Naive thymus-derived CD8-positive, alpha-beta T cell (primary cell): ENCODE measurements around the gene ZNF823. TPM values are rescaled to one million over a fixed set of nuclear protein-coding genes. Genes with fewer than 3 reads are reported as not detected.

Experiments used
- ATAC-seq, 2 donors: fragments of 150-1000 bp; cut with Tn5 transposase in 1 of 2; sonication (Bioruptor Pico), chemical (Tn5 transposase) in 1 of 2; 1 replicate in 1 of 2; 2 replicates in 1 of 2; pipeline ENCODE4 v1.10.0; 2021; ENCODE audit warnings: mild to moderate bottlenecking in 2 of 2, moderate library complexity in 2 of 2
- POLR2A ChIA-PET: fragments of 350-600 bp; sonication (Branson Sonifier 250); formaldehyde crosslinking; loops from one replicate; lab custom pipeline; 2021; ENCODE audit warnings: antibody characterized with exemption; lab: Charles Lee
- DNase-seq, 10 donors: peaks; one replicate each; pipeline versions ENCODE4 v3.0.0 to v3.0.0-alpha.2; 2020 to 2022
- H3K27ac Mint-ChIP-seq, 10 donors: one replicate each; pipeline ENCODE4 v1.8.0; 2020 to 2022; ENCODE audit warnings: mild to moderate bottlenecking in 10 of 10, mixed read lengths in 10 of 10, moderate library complexity in 4 of 10, inconsistent platforms in 1 of 10
- H3K27me3 Mint-ChIP-seq, 5 donors: one replicate each; pipeline ENCODE4 v1.8.0; 2021 to 2022; ENCODE audit warnings: mixed read lengths in 5 of 5
- H3K36me3 Mint-ChIP-seq, 3 donors: one replicate each; pipeline ENCODE4 v1.8.0; 2020 to 2022; ENCODE audit warnings: mixed read lengths in 3 of 3, mild to moderate bottlenecking in 2 of 3, inconsistent platforms in 1 of 3
- H3K4me1 Mint-ChIP-seq, 4 donors: one replicate each; pipeline ENCODE4 v1.8.0; 2021 to 2022; ENCODE audit warnings: mixed read lengths in 4 of 4
- H3K4me3 Mint-ChIP-seq, 10 donors: one replicate each; pipeline ENCODE4 v1.8.0; 2020 to 2022; ENCODE audit warnings: mild to moderate bottlenecking in 10 of 10, mixed read lengths in 10 of 10, moderate library complexity in 6 of 10, inconsistent platforms in 1 of 10
- H3K9me3 Mint-ChIP-seq, 9 donors: one replicate each; pipeline ENCODE4 v1.8.0; 2020 to 2022; ENCODE audit warnings: mixed read lengths in 9 of 9, mild to moderate bottlenecking in 3 of 9, inconsistent platforms in 1 of 9, moderate library complexity in 1 of 9
- polyA plus RNA-seq, 3 donors: library from polyadenylated mRNA; unstranded; fragments of 300-500 nt; fragmentation: Illumina TruSeq; gene quantifications; one replicate each; pipeline ENCODE4 v1.2.3, GENCODE V29; 2021
- total RNA-seq, 8 experiments: library from RNA in 2 of 8; stranded (reverse) in 2 of 8; gene quantifications; one replicate each; pipeline ENCODE4 v1.2.3 and lab custom pipeline; 2021 to 2026

The ZNF823 gene
- total and polyA plus RNA-seq, 5 experiments from 2014 or later: 2.0 to 7.3 (median 3.2) TPM

DNA sequence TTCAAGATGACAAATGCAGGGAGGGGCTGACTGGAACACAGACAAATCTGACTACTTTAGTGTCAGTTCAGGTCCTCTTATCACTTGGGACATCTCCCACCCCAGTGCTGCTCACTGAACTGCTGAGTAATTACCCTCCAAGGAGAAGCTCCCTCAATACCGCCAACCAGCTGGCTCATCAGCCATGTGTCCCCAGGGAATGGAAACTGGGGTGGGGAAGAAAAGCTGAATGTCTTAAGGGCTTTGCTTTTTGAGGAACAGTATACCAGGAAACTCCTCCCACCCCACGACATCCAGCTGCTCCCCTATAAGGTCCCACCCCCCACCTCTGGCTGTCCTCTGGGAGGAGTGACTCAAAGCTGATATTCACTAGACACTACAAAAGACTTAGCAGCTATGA, 2.0 kb downstream of the ZNF823 start:
- peaks cover 10 to 33% (median 24%) of the 10 kb centered on the region in 4 donors for H3K4me1 Mint-ChIP-seq
- peak overlapping the region in 3 of 10 donors; percentile 11 to 62 (median 19) for H3K27ac Mint-ChIP-seq
- POLR2A ChIA-PET: interaction anchor here (4.3 kb wide), 1 partner anchor 29 kb away, joined by 21 read pairs; the partner anchor contains the start of gene ZNF441
- peaks cover 0 to 7% (median 6%) of the 10 kb centered on the region in 3 donors for H3K36me3 Mint-ChIP-seq
- ATAC-seq (no peak), DNase-seq (no peak)
- H3K4me3 Mint-ChIP-seq: peak overlapping the region; percentile 44 to 100 (median 93)
- H3K27me3 Mint-ChIP-seq: no peaks in the 10 kb centered on the region
- peaks cover 0 to 3% (median 0%) of the 10 kb centered on the region in 9 donors for H3K9me3 Mint-ChIP-seq

DNA sequence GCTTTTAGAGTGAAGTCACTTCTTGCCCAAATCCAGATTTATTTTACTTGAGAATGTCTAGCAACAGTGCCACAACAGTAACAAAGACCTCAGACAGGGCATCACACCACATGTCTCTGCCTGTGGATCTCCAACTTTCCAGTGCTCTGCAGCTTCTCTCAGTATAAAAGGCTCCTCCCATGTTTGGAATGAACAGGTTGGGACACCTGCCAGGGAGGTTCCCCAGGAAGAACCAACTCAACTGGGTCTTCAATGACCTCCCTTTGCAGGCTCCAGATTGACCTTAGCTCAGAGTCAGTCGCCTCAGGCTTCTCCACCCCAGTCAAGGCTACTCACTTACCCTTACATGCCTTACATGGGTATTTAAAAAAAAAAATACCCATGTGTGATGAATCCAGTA, 3.4 kb downstream of the ZNF823 start:
- H3K27me3 Mint-ChIP-seq: no peaks in the 10 kb centered on the region
- ATAC-seq: no peak

GRCh38 chr19:11729586-11729985, 9.2 kb downstream of the ZNF823 start:
- peaks cover 0 to 47% (median 8%) of the 10 kb centered on the region in 9 donors for H3K9me3 Mint-ChIP-seq
- DNase-seq: no peak
- peaks cover 0 to 4% (median 0%) of the 10 kb centered on the region in 4 donors for H3K4me1 Mint-ChIP-seq
- H3K4me3 Mint-ChIP-seq: no peak overlapping the region
- peaks cover 26 to 62% (median 56%) of the 10 kb centered on the region in 3 donors for H3K36me3 Mint-ChIP-seq
- H3K27ac Mint-ChIP-seq: no peak overlapping the region
- no peaks in the 10 kb centered on the region for H3K27me3 Mint-ChIP-seq
- no peak for ATAC-seq
- POLR2A ChIA-PET: no interaction called here

More for the DNA sequence above, 3.4 kb downstream of the ZNF823 start:
- POLR2A ChIA-PET: no interaction called here
- H3K36me3 Mint-ChIP-seq: peaks cover 5 to 16% (median 13%) of the 10 kb centered on the region in 3 donors
- peaks cover 10 to 33% (median 24%) of the 10 kb centered on the region in 4 donors for H3K4me1 Mint-ChIP-seq
- no peak overlapping the region for H3K27ac Mint-ChIP-seq
- H3K9me3 Mint-ChIP-seq: peaks cover 0 to 4% (median 0%) of the 10 kb centered on the region in 9 donors
- DNase-seq: no peak
- H3K4me3 Mint-ChIP-seq: no peak overlapping the region

DNA sequence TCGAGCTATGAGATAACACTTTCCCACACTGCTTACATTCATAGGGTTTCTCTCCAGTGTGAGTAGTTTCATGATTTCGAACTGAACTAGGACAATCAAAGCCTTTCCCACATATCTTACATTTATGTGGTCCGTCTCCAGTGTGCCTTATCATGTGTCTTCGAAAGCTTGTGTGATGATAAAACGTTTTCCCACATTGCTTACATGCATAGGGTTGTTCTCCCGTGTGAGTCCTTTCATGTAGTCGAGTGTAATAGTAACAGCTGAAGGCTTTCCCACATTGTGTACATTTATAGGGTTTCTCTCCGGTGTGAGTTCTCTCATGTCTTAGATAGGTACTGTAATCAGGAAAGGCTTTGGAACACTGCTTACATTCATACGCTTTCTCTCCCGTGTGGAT, 16.3 kb downstream of the ZNF823 start:
- Mint-ChIP-seq H3K27me3 (no peaks in the 10 kb centered on the region), H3K36me3 (peaks cover 53 to 81% (median 65%) of the 10 kb centered on the region in 3 donors), H3K4me3 (no peak overlapping the region), H3K27ac (no peak overlapping the region), H3K9me3 (peaks cover 6 to 87% (median 39%) of the 10 kb centered on the region in 9 donors), H3K4me1 (peaks cover 0 to 2% (median 0%) of the 10 kb centered on the region in 4 donors)
- POLR2A ChIA-PET: no interaction called here
- DNase-seq (no peak), ATAC-seq (no peak)

DNA sequence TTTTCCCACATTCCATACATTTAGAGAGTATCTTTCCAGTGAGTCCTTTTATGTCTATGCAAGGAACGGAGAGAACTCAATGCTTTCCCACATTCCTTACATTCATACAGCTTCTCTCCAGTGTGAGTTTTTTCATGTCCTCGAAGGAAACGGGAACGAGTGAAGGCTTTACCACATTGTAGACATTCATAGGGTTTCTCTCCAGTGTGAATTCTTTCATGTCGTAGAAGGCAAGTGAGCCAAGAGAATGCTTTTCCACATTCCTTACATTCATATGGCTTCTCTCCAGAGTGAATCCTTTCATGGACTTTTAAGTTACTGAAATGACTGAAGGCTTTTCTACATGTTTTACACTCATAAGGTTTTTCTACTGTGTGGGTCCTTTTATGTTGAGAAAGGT, 17.1 kb downstream of the ZNF823 start:
- Mint-ChIP-seq H3K27ac (no peak overlapping the region), H3K4me1 (peaks cover 0 to 2% (median 0%) of the 10 kb centered on the region in 4 donors), H3K27me3 (no peaks in the 10 kb centered on the region), H3K36me3 (peaks cover 53 to 76% (median 57%) of the 10 kb centered on the region in 3 donors), H3K9me3 (peaks cover 6 to 87% (median 41%) of the 10 kb centered on the region in 9 donors), H3K4me3 (no peak overlapping the region)
- ATAC-seq: no peak
- no peak for DNase-seq
- POLR2A ChIA-PET: no interaction called here

GRCh38 chr19:11710313-11710712, 28.4 kb downstream of the ZNF823 start:
- POLR2A ChIA-PET: no interaction called here
- Mint-ChIP-seq H3K27me3 (peaks cover 0 to 11% (median 1%) of the 10 kb centered on the region in 5 donors), H3K4me3 (no peak overlapping the region)

GRCh38 chr19:11708457-11708856, 30.3 kb downstream of the ZNF823 start:
- no peak for ATAC-seq
- no peaks in the 10 kb centered on the region for H3K4me1 Mint-ChIP-seq
- no peak for DNase-seq
- POLR2A ChIA-PET: no interaction called here
- H3K27ac Mint-ChIP-seq: no peak overlapping the region
- peaks cover 0 to 16% (median 9%) of the 10 kb centered on the region in 9 donors for H3K9me3 Mint-ChIP-seq
- peaks cover 2 to 7% (median 7%) of the 10 kb centered on the region in 3 donors for H3K36me3 Mint-ChIP-seq
- no peak overlapping the region for H3K4me3 Mint-ChIP-seq
- H3K27me3 Mint-ChIP-seq: peaks cover 0 to 11% (median 1%) of the 10 kb centered on the region in 5 donors

More at GRCh38 chr19:11710313-11710712, 28.4 kb downstream of the ZNF823 start:
- Mint-ChIP-seq H3K27ac (peak overlapping the region in 1 of 10 donors; percentile 24), H3K4me1 (no peaks in the 10 kb centered on the region), H3K9me3 (peaks cover 0 to 32% (median 16%) of the 10 kb centered on the region in 9 donors), H3K36me3 (peaks cover 2 to 17% (median 14%) of the 10 kb centered on the region in 3 donors)
- DNase-seq: no peak
- ATAC-seq: no peak

GRCh38 chr19:11705474-11705873, 33.3 kb downstream of the ZNF823 start:
- DNase-seq (no peak), ATAC-seq (no peak)
- H3K27ac Mint-ChIP-seq: no peak overlapping the region
- peaks cover 0 to 4% (median 0%) of the 10 kb centered on the region in 9 donors for H3K9me3 Mint-ChIP-seq
- no peaks in the 10 kb centered on the region for H3K4me1 Mint-ChIP-seq
- H3K36me3 Mint-ChIP-seq: peaks cover 0 to 2% (median 0%) of the 10 kb centered on the region in 3 donors
- POLR2A ChIA-PET: interaction anchor here (0.6 kb wide), 1 partner anchor 1252 kb away, joined by 3 read pairs; no protein-coding TSS in a partner anchor
- H3K4me3 Mint-ChIP-seq: no peak overlapping the region
- H3K27me3 Mint-ChIP-seq: peaks cover 0 to 11% (median 1%) of the 10 kb centered on the region in 5 donors

- POLR2A ChIA-PET: interaction anchor here (0.6 kb wide), 1 partner anchor 1253 kb away, joined by 3 read pairs; no protein-coding TSS in a partner anchor
These were observed 34.1 kb downstream of the ZNF823 start for GRCh38 chr19:11704626-11705025.

GRCh38 chr19:11699931-11700794, 38.6 kb downstream of the ZNF823 start:
- DNase-seq: peak in 3 of 10 donors; percentile 16 to 23 (median 21)

More at GRCh38 chr19:11704626-11705025, 34.1 kb downstream of the ZNF823 start:
- Mint-ChIP-seq H3K27me3 (peaks cover 1 to 19% (median 5%) of the 10 kb centered on the region in 5 donors), H3K27ac (no peak overlapping the region), H3K36me3 (no peaks in the 10 kb centered on the region), H3K4me1 (peaks cover 0 to 4% (median 2%) of the 10 kb centered on the region in 4 donors), H3K4me3 (no peak overlapping the region), H3K9me3 (peaks cover 0 to under 1% (median 0%) of the 10 kb centered on the region in 9 donors)
- ATAC-seq: no peak
- DNase-seq: no peak

GRCh38 chr19:11698231-11698630, 40.5 kb downstream of the ZNF823 start:
- no peaks in the 10 kb centered on the region for H3K36me3 Mint-ChIP-seq
- peaks cover 17 to 30% (median 21%) of the 10 kb centered on the region in 5 donors for H3K27me3 Mint-ChIP-seq
- H3K9me3 Mint-ChIP-seq: peaks cover 0 to 2% (median 0%) of the 10 kb centered on the region in 9 donors
- ATAC-seq (no peak), DNase-seq (no peak)
- POLR2A ChIA-PET: no interaction called here
- peaks cover 13 to 17% (median 16%) of the 10 kb centered on the region in 4 donors for H3K4me1 Mint-ChIP-seq
- H3K27ac Mint-ChIP-seq: peak overlapping the region in 1 of 10 donors; percentile 29
- H3K4me3 Mint-ChIP-seq: no peak overlapping the region

More at GRCh38 chr19:11699931-11700794, 38.6 kb downstream of the ZNF823 start:
- POLR2A ChIA-PET: no interaction called here
- Mint-ChIP-seq H3K9me3 (no peaks in the 10 kb centered on the region), H3K4me3 (no peak overlapping the region), H3K4me1 (peaks cover under 1 to 4% (median 2%) of the 10 kb centered on the region in 4 donors), H3K27me3 (peaks cover 5 to 11% (median 6%) of the 10 kb centered on the region in 5 donors), H3K27ac (peak overlapping the region in 2 of 10 donors; percentile 6 to 8), H3K36me3 (no peaks in the 10 kb centered on the region)
- peak; percentile 36 to 54 for ATAC-seq

- ATAC-seq (no peak), DNase-seq (no peak)
- peaks cover 0 to 2% (median 0%) of the 10 kb centered on the region in 9 donors for H3K9me3 Mint-ChIP-seq
- POLR2A ChIA-PET: no interaction called here
- H3K4me3 Mint-ChIP-seq: no peak overlapping the region
- peaks cover 13 to 18% (median 16%) of the 10 kb centered on the region in 4 donors for H3K4me1 Mint-ChIP-seq
- no peaks in the 10 kb centered on the region for H3K36me3 Mint-ChIP-seq
- peaks cover 21 to 39% (median 28%) of the 10 kb centered on the region in 5 donors for H3K27me3 Mint-ChIP-seq
- no peak overlapping the region for H3K27ac Mint-ChIP-seq
These were observed 41.4 kb downstream of the ZNF823 start for GRCh38 chr19:11697284-11697855.
